GM21737 (cell line): Measurements from ENCODE around the gene SLC4A5.
"Not testable (repeated sequence)": the region's sequence is repeated elsewhere in the genome, so short reads cannot be mapped to it uniquely, and the experiment has no call there.

Experiments used
- ATAC-seq: cut with Tn5 transposase; IDR thresholded peaks from one replicate; pipeline ENCODE4 v1.9.1; 2021; ENCODE audit warnings: mild to moderate bottlenecking, moderate library complexity; ENCODE audit not compliant: unreplicated experiment

The SLC4A5 gene

DNA sequence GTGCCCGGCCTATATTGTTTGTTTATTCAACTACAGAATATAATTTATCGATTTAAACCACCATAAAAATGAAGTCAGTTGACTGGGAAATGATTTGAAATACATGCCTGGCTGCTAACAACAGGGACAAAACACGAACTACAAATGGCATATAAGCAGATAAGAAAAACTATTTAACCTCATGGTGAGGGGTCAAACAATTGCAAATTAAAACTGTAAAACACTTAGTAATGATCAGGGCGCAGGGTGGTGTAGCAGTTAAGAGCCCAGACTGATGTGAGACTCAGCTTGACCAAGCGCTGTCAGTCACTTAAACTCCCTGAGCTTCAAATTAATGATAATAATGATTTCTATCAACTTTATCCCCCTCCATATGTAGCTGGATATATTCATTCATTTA lies 138.1 kb downstream of the SLC4A5 start:
- no peak for ATAC-seq

DNA sequence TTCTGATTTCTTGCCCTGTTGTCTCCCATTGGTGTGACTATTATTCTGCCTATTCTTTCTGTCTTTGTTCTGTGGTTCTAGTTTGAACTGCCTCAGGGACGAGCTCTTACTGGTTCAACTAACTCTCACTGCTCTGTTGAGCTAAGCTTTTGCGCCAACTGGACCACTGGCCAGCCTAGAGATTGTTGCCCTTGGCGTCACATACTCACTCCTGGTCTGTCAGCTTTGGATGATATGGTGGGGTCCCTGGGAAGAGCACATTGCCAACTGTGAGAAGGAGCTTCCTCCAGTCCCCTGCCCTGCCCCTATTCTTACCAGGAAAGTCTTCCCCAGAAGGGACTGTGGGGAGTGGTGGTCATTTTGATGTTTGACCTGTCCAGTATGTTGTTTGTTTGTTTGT lies 138.8 kb downstream of the SLC4A5 start:
- ATAC-seq: no peak

DNA sequence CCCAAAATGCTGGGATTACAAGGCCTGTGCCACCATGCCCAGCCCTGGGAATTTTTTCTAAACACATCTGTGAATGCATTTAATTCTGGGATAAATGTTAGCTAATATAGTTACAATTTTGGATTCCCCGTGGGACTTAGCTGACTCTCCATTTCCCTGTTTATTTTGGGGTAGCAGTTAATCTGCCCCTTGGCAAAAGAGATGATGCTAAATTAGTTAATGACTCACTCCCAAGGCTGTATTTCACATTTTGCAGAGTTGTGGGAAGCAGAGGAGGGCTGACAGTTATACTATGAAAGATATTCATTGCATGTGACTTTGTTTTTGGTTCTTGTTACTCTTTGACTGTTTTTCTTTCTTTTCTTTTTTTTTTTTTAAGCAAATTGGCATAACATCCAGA lies 141.6 kb downstream of the SLC4A5 start:
- no peak for ATAC-seq

DNA sequence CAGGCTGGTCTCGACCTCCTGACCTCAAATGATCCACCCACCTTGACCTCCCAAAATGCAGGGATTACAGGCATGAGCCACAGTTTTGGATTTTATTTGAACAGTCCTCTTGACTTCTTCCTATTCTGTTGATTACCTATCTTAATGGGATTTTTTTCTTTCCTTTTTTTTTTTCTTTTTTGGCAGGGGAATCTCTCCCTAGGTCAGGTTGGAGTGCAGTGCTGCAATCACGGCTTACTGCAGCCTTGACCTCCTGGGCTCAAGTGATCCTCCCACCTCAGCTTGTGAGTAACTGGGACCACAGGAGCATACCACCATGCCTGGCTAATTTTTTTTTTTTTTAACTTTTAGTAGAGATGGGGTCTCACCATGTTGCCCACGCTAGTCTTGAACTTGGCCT lies 142.0 kb downstream of the SLC4A5 start:
- ATAC-seq: no peak

DNA sequence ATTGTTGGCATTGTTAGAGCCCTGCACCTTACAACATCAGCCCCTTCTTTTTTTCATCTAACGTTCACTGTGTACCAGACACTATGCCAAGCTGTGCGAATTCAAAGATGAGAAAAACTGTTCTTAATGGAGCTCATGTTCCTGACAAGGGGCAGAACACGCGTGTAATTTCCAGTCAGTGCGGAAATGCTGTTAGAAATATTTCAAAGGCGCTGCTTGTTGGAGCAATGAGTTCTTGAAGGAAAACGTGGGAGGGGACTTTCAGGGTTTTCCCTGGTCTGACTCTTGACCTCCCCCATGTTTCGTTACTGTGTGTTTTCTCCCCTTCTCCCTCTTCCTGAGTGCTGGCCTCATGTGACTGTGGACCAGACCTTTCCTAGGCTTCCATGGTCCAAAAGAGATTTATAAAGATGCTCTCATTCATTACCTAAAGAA lies 143.3 kb downstream of the SLC4A5 start:
- ATAC-seq: no peak

DNA sequence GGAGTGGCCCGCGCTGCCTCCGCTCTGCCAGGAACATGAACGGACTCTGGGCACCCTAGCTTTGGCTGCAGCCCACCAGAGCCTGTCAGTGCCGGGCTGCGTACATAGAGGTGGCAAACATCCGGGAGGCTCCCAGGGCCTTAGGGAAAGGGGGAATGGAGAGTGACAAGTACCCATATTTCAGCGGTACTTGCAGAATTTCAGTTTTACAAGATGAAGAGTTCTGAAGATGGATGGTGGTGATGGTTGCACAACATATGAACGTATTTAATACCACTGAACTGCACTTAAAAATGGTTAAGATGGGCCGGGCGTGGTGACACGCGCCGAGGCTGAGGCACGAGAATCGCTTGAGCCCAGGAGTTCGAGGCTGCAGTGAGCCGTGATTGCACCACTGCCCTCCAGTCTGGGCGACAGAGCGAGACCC lies 143.9 kb downstream of the SLC4A5 start:
- no peak for ATAC-seq

DNA sequence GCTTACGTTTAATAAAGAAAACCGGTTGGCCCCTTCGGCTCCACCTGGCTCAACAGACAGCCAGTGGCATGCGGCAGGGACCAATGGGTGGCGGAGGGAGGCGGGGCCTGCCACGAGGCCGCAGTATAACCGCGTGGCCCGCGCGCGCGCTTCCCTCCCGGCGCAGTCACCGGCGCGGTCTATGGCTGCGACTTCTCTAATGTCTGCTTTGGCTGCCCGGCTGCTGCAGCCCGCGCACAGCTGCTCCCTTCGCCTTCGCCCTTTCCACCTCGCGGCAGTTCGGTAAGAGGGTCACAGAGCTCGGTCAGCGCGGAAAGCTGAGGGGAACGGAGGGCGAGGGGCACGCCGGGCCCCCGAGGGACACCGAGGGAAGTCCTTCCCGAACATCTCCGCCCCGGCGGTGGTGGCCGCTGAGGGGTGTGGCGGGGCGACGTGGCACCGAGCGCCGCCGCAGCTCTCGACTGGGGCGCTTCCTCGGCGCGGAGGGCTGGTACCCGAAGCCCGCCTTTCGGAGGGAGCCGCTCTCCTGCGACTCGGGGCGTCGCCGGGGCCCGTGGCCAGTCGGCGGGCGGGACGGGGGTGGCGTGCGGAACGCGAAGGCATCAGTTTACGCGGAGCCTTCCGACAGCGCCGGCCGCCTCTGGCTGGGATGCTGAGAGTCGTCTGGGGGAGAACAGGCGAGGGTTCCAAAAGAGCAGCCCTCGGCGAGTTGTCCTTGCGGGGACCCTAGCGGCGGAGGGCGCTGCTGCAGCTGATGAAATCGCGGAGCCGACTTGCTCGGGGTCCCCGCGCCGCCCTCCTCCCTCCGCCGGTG lies 144.5 kb downstream of the SLC4A5 start, which contains the start of gene MTHFD2:
TSS of gene MTHFD2 (plus strand) at position 155 of the 814 bp plus-strand sequence. CDS start at position 182, 27 bp downstream.
- peak; percentile 83 for ATAC-seq

DNA sequence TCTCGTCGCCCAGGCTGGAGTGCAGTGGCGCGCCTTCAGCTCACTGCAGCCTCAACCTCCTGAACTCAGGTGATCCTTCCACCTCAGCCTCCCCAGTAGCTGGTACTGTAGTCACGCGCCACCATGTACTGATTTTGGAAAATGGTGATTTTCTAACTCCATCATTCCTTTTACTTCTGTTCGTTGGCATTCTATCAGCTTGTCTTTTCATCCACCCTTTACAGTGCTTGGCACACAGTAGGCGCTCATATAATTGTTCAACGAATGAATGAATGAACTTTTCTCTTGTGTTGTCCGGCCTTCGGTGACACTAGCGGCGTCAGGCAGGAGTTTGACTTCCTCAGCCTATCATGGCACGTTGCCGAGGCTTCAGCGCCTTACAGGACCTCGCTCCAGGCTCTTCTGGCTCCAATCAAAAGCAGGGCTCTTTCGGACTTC lies 145.2 kb downstream of the SLC4A5 start:
- ATAC-seq: no peak

DNA sequence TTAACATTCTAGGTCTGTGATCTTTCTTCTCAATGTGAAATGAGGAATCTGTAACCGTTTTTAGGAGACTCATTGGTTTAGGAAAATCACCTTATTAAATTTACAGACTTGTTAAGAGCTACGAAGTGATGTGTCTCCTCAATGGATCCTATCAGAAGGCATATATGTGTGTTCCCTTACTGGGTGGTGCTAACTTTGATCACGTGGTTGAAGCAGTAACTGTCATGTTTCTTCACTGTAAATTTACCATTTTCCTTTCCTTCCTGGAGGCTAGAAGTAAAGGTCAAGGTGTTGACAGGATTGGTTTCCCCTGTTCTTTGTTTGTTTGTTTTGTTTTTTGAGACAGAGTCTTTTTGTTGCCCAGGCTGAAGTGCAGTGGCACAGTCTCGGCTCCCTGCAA lies 146.2 kb downstream of the SLC4A5 start:
- no peak for ATAC-seq

DNA sequence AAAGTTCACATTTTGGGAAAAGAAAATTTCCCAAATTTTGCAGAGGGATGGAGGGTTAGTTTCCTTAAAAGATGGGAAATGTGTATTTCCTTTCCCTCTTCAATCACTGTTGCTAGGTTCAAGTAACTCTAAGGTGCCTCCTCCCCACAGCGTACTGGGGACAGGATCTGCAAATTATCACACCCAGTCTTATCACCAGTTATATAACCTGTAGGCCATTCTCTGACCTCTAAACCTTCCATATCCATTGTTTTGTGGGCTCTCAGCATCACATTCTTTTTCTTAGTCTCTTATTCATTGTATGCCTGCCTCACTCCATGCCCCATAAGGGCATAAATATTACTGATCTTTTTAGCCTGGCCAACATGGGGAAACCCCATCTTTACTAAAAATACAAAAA lies 148.4 kb downstream of the SLC4A5 start:
- ATAC-seq: no peak

DNA sequence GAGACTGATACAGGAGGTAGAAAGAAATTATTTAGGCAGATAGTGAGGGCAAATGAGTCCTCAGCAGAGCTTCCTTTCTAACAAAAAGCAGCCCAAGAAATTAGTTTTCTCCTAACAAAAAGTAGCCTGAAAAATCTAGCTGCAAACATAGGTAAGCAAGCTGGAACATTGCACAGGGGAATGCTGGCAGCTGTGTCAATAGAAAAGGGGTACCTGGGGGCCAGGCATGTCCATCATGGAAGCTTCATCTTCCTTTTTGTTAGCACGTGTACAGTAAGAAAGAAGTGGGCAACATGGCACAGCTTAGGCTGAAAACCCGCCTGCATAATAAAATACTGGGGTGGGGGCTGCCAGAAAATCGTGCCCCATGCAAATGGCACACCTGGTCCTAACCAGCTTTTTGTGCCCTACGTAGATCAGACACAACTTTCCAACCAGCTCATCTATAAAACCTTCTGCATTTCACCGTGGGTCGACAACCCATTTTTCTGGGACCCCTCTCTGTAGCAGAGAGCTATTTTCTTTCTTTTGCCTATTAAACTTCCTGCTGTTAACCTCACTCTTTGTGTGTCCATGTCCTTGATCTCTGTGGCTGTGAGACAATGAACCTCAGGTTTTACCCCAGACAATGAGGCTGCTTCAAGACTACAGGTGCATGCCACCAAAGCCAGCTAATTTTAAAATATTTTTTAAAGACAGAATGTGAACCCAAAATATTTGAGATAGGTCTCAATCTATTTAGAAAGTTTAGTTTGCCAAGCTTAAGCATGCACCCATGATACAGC lies 151.4 kb downstream of the SLC4A5 start:
- no peak for ATAC-seq

DNA sequence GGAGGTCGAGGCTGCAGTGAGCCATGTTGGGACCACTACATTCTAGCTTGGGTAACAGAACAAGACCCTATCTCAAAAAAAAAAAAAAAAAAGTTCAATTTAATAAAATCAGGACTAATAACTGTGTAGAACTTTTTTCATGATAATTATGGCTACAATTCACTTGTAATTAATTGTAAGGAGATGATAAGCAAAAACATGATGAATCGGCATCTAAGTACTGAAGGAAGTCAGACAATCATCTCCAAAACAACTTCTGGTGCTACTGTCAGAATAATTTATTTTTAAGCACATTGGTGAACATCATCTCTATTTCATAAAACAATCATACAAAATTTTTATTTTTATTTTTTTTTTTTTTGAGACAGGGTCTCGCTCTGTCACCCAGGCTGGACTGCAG lies 154.5 kb downstream of the SLC4A5 start:
- no peak for ATAC-seq

DNA sequence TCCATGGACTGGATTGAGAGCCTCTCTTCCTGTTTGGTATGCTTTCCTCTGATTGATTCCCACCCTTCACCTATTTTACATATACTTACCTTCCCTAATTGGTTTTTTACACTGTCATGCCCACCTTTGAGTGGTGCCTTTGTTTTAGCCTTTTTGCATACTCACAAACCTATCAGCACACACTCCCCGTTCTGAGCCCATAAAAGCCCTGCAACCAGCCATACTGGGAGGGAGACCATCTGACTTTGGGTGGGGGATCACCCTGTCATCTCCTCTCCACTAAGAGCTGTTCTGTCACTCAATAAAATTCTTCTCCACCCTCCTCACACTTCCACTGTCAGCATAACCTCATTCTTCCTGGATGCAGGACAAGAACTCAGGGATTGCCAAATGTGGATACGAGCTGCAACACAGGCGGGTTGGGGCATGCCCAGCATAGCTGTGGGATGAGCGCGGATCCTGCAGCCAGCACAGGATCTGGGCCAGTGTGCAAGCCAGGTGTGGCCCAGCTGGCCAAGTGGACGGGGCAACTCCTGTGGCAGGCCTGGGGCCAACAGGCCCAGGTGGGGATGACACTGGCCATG lies 155.1 kb downstream of the SLC4A5 start:
- ATAC-seq: no peak

DNA sequence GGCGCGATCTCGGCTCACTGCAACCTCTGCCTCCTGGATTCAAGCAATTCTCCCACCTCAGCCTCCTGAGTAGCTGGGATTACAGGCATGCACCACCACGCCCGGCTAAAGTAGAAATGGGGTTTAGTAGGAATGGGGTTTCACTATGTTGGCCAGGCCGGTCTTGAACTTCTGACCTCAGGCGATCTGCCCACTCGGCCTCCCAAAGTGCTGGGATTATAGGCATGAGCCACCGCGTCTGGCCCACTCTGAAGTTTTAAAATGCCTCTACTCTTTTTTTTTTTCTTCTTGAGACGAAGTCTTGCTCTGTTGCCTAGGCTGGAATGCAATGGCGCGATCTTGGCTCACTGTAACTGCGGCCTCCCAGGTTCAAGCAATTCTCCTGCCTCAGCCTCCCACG lies 156.5 kb downstream of the SLC4A5 start:
- ATAC-seq: not testable (repeated sequence)

DNA sequence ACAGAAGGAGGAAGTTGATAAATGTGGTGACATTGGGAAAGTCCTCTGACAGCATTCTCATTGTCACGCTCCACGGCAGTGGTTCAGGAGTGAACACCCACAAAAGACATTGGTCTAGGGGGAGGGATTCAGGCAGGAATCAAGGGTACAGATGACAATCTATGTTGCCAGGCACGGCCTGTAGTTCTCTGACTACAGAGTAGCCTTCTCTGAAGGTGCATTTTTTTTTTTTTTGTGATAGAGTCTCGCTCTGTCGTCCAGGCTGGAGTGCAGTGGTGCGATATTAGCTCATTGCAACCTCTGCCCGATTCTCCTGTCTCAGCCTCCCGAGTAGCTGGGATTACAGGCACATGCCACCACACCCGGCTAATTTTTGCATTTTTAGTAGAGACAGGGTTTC lies 157.2 kb downstream of the SLC4A5 start:
- ATAC-seq: peak; percentile 47

DNA sequence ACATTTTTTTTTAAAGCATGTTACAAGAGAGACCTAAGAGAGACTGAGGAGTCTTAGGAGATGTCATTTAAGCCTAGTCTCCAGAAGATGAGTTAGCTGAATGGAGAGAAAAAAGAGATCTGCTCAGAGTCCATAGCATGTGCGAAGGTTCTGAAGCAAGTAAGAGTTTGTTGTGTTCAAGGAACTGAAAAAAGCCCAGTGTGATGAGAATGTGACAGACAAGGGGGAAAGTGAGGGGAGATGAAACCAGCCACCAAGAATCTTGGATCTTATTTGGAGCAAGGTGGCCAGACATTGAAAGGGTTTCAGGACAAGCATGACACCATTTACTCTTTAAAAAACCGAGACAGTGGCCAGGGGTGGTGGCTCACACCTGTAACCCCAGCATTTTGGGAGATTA lies 159.3 kb downstream of the SLC4A5 start:
- no peak for ATAC-seq

DNA sequence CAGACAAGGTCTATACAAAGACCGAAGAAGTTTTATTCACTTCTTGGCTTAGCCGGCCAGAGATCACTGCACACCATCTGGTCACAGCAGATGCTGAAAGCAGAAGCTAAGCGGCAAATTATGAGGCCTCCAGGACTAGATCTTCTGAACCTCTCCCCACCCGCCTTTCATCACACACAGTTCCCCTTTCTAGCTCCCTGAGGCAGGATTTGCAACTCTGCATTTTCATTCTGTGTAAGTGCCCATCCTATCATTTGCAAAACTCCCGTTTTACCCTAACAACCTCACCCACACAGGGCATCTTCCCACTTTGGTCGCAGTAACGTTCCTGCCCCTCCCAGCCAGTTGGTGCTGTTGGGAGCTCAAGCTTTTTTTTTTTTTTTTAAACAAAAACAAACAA lies 161.5 kb downstream of the SLC4A5 start:
- ATAC-seq: peak; percentile 33

DNA sequence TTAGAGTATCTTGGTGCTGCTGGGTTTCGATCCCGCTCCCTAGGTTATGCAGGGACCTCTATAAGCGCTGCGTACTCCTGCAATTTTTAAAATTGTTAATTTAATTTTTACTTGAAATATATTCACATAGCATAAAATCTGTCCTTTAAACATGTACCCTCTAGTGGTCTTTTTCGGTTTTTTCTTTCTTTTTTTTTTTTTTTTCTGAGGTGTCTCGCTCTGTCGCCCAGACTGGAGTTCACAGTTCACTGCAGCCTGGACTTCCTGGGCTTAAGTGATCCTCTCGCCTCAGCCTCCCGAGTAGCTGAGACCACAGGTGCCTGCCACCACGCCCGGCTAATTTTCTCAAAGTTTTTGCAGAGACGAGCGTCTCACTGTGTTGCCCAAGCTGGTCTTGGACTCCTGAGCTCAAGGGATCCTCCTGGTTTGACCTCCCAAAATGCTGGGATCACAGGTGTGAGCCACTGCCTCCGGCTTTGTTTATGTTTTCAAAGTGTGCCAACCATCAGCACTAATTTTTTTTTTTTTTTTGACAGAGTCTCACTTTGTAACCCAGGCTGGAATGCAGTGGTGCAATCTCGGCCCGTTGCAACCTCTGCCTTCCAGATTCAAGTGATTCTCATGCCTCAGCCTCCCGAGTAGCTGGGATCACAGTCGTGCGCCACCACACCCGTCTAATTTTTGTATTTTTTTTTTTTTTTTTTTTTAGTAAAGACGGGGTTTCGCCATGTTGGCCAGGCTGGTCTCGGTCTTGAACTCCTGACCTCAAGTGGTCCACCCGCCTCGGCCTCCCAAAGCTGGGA lies 164.0 kb downstream of the SLC4A5 start:
- ATAC-seq: peak; percentile 0

DNA sequence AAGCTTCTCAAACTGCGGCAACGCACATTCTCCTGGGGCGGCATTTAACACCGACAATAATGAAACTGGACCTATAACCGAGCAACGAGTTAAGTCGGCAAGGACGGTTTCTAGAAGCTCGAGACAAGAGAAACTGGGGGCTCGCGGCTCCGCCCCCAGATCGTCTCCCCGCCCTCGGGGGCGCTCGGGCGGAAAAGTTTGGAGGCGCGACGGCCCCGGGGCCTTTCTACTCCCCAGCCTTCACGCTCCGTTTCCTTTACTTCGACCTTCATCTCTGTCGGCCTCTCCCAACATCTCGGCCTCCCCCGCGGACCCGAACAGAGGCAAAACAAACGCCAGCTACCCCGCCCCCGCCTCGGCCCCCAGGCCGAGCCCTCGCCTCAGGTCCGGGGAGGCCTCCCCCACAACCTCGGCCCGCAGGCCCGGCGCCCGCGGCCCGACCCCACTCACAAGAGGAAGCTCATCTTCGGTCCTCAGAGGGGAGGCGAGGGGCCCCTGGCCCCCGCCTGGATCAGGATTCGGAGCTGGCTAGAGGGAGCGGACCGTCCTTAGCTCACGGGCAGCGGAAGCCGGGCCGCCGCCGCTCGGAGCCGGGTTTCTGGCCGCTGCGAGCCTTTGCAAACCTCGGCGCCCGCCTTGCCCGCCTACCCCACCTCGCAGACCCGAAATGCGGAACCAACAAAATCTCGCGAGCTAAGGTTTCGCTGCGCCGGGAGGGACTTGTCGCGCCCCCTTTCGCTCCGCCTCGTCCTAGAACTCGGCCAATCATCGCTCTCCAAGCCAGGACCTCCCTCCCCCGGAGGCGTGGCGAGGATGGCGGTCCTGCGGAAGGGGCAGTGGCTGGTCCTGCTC lies 164.8 kb downstream of the SLC4A5 start, which contains the start of gene MOB1A:
TSS of gene MOB1A (minus strand) at position 669 of the 852 bp plus-strand sequence. CDS start at position 464, 205 bp downstream.
- ATAC-seq: peak; percentile 80

DNA sequence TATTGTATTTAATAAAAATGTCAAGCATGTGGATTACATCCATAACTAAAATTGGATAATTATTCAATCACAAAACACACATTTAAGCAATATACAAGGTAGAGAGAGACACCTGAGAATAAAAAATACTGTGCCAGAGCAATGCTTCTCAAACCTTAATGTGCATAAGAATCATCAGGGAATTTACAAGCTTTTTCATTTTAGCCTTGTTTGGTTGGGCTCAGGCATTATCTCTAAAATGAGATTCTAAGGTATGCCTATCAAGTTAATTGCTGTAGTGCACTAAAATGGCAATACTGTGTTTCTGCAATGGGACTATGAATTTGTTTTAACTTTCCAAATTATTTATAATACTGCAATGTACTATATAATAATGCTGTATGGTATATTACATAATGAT lies 165.5 kb downstream of the SLC4A5 start:
- no peak for ATAC-seq
